GM12878 (cell line): ENCODE data around the gene SKIDA1. TPM values are rescaled to one million over a fixed set of nuclear protein-coding genes. Genes with fewer than 3 reads are reported as not detected.

Experiments
- ATAC-seq: fragments of 200-7000 bp; cut with Tn5 transposase; 3 replicates; pipeline ENCODE4 v1.9.1; 2020; ENCODE audit warnings: mild to moderate bottlenecking, moderate library complexity
- BruUV-seq: library from RNA; stranded (reverse); fragments of 400-500 nt; replicated peaks from 2 replicates; lab custom pipeline; 2021; lab: Mats Ljungman, UMichigan
- CTCF ChIA-PET: fragments of 300-600 bp; sonication (Branson Sonifier 250); formaldehyde crosslinking; extraction: SDS; loops from one replicate; lab custom pipeline; 2021; ENCODE audit warnings: inconsistent platforms; lab: Yijun Ruan, JAX
- POLR2A ChIA-PET: fragments of 350-600 bp; formaldehyde crosslinking; extraction: SDS; loops from one replicate; lab custom pipeline; 2021; ENCODE audit warnings: inconsistent platforms; lab: Charles Lee
- RAD21 ChIA-PET: fragments of 300-600 bp; sonication (Branson Sonifier 250); formaldehyde crosslinking; loops from one replicate; lab custom pipeline; 2023; ENCODE audit warnings: antibody characterized with exemption; ENCODE audit not compliant: unreplicated experiment; lab: Charles Lee
- SMC1A ChIA-PET: fragments of 300-600 bp; sonication (Branson Sonifier 250); formaldehyde crosslinking; loops from one replicate; lab custom pipeline; 2023; ENCODE audit not compliant: unreplicated experiment, uncharacterized antibody; lab: Charles Lee
- DNase-seq: peaks from one replicate; pipeline ENCODE4 v3.0.0-alpha.2; 2011; ENCODE audit warnings: low read depth, low spot score
- FAIRE-seq: peaks from 3 replicates; lab custom pipeline; 2011; peaks lifted over from hg19 to GRCh38; lab: Jason Lieb, UNC
- H2AFZ ChIP-seq: 2 replicates; pipeline ENCODE4 v1.6.0; 2011; ENCODE audit warnings: low read depth, low read length, control low read depth; ENCODE audit not compliant: control insufficient read depth
- H3K27ac ChIP-seq: 2 replicates; pipeline ENCODE4 v1.5.1; 2011; ENCODE audit warnings: control low read depth; ENCODE audit not compliant: control insufficient read depth, insufficient read depth
- H3K27me3 ChIP-seq, 2 experiments: replicated peaks in 1 of 2; 2 replicates each; pipeline versions ENCODE4 v1.6.0 to v1.6.1; 2011; ENCODE audit warnings: low read length in 1 of 2; ENCODE audit not compliant: control insufficient read depth in 2 of 2, insufficient read depth in 2 of 2
- H3K36me3 ChIP-seq, 2 experiments: 2 replicates each; pipeline ENCODE4 v1.5.1; 2011; ENCODE audit warnings: low read length in 1 of 2; ENCODE audit not compliant: control insufficient read depth in 2 of 2, insufficient read depth in 2 of 2
- H3K4me1 ChIP-seq: 2 replicates; pipeline ENCODE4 v1.6.1; 2011; ENCODE audit warnings: mild to moderate bottlenecking, low read length, moderate library complexity, mixed read lengths; ENCODE audit not compliant: control insufficient read depth, insufficient read depth
- H3K4me2 ChIP-seq: 2 replicates; pipeline ENCODE4 v1.6.0; 2011; ENCODE audit warnings: control low read depth; ENCODE audit not compliant: control insufficient read depth, insufficient read depth
- H3K4me3 ChIP-seq: fragments of 200-600 bp; sonication (generic); 2 replicates; pipeline ENCODE4 v1.5.1; 2016
- H3K79me2 ChIP-seq: 2 replicates; pipeline ENCODE4 v1.6.0; 2011; ENCODE audit warnings: low read length; ENCODE audit not compliant: control insufficient read depth, insufficient read depth
- H3K9ac ChIP-seq: 2 replicates; pipeline ENCODE4 v1.8.0; 2011; ENCODE audit warnings: low read length, control low read depth, mixed read lengths; ENCODE audit not compliant: control insufficient read depth, insufficient read depth
- H3K9me3 ChIP-seq: replicated peaks from 3 replicates; pipeline ENCODE4 v1.5.1; 2011; ENCODE audit warnings: mild to moderate bottlenecking, low read length; ENCODE audit not compliant: control insufficient read depth, insufficient read depth
- H4K20me1 ChIP-seq: 2 replicates; pipeline ENCODE4 v1.6.0; 2011; ENCODE audit not compliant: control insufficient read depth, insufficient read depth
- POLR2A ChIP-seq: IDR thresholded peaks from 2 replicates; pipeline ENCODE4 v1.6.1; 2011; ENCODE audit warnings: low read depth, mild to moderate bottlenecking, low read length
- SPI1 ChIP-seq: IDR thresholded peaks from 2 replicates; pipeline ENCODE4 v1.6.1; 2011; ENCODE audit warnings: low read depth, mild to moderate bottlenecking, low read length, moderate library complexity, borderline replicate concordance; ENCODE audit not compliant: insufficient read depth
- SREBF2 ChIP-seq: IDR thresholded peaks from 2 replicates; pipeline ENCODE4 v1.6.1; 2012; ENCODE audit warnings: mild to moderate bottlenecking, low read length
- SUZ12 ChIP-seq: fragments of 200-600 bp; sonication (generic); IDR thresholded peaks from one replicate; pipeline ENCODE4 v1.6.1; 2018; ENCODE audit warnings: antibody characterized with exemption, mild to moderate bottlenecking; ENCODE audit not compliant: unreplicated experiment
- WGBS: methylation state at CpG from one replicate; pipeline ENCODE4 v1.1.6; 2016; ENCODE audit warnings: low lambda C conversion rate; ENCODE audit not compliant: insufficient replicate concordance, insufficient coverage; ENCODE audit errors: missing lambda C conversion rate; 5-methylcytosine and 5-hydroxymethylcytosine counted together
- in situ Hi-C: fragments of 300-500 bp; cut with MboI; formaldehyde crosslinking; loops from 9 replicates; pipeline ENCODE4 v1.14.3; 2018; ENCODE audit warnings: mixed read lengths
- intact Hi-C: fragments of 100-400 bp; cut with micrococcal nuclease; formaldehyde crosslinking; loops from one replicate; pipeline ENCODE4 v1.14.2; 2022; ENCODE audit not compliant: unreplicated experiment
- polyA plus RNA-seq, 11 experiments: library from polyadenylated mRNA; depleted of rRNA in 4 of 11; unstranded in 6 of 11; stranded (reverse) in 5 of 11; fragments of >200 nt; fragmentation: Nextera tagmentation in 4 of 11; fragmentation: Illumina TruSeq in 1 of 11; extraction: Ambion mirVana in 4 of 11; extraction: Trizol in 1 of 11; gene quantifications; 1 replicate in 1 of 11; 2 replicates in 10 of 11; pipeline versions ENCODE4 v1.2.1 to v1.2.3, GENCODE V29; 2011 to 2016; ENCODE audit warnings: inconsistent platforms in 2 of 11, missing spikeins in 2 of 11, low read depth in 1 of 11
- total RNA-seq, 4 experiments: library from RNA; depleted of rRNA in 3 of 4; stranded (reverse); fragments of >200 nt in 3 of 4; fragmentation: Illumina TruSeq in 1 of 4; extraction: Trizol in 1 of 4; gene quantifications; 2 replicates each; pipeline versions ENCODE4 v1.2.1 to v1.2.3, GENCODE V29; 2013 to 2021
- TF ChIP-seq, protein P1 (sequence below): IDR thresholded peaks from 2 replicates; pipeline ENCODE4 v1.6.1; 2011; ENCODE audit warnings: low read depth, low read length, improper control_type of control experiment, borderline replicate concordance
- TF ChIP-seq, protein P2 (sequence below): IDR thresholded peaks from 2 replicates; pipeline ENCODE4 v1.6.1; 2012; ENCODE audit warnings: mild to moderate bottlenecking, low read depth, low read length
- TF ChIP-seq, protein P3 (sequence below): fragments of 450-650 bp; IDR thresholded peaks from 2 replicates; pipeline ENCODE4 v1.6.1; 2017; ENCODE audit warnings: mild to moderate bottlenecking, low read depth, inconsistent platforms; ENCODE audit not compliant: poor library complexity, severe bottlenecking
- TF ChIP-seq, protein P4 (sequence below): fragments of 450-650 bp; IDR thresholded peaks from 2 replicates; pipeline ENCODE4 v1.6.1; 2017; ENCODE audit warnings: mild to moderate bottlenecking, moderate library complexity

SKIDA1 gene
- total and polyA plus RNA-seq, 10 of the 15 experiments (the other 5 are each of a cell fraction or from before 2014, with no cell fraction given) = 0.05 to 0.90 (median 0.28) TPM

DNA sequence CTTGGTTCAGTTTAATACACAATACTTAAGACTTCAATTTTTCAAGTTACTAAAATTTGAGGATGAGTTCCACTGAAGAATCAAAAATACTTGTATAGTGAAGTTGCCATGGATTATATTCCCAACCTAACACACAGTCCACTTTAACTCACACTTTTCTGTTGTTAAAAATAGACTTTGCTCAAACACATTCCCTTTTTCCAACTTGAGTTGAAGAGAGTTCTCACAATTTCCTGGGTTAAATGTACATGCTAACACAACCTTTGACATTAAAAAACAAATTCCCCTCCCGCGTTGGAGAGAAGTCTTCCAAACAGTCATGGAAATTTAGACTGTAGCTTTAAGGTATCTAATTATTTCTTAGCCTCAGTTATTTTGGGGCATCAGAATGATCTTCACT, 27.1 kb downstream of the SKIDA1 start:
- in situ Hi-C loops (loop anchor here (5.0 to 25.0 kb wide), 3 partner anchors 211 to 1514 kb away; no protein-coding TSS in a partner anchor), intact Hi-C loops (loop anchor here (5.0 to 10.0 kb wide), 2 partner anchors 454 to 816 kb away; partner anchors contain the start of gene COMMD3)
- no peak overlapping the region for H3K9ac ChIP-seq
- H3K4me1 ChIP-seq = peaks cover 20% of the 10 kb centered on the region
- RAD21 ChIA-PET = interaction anchor here (0.7 to 3.3 kb wide), 2 partner anchors 226 to 234 kb away, joined by 3 to 16 read pairs; no protein-coding TSS in a partner anchor
- no peak for DNase-seq
- BruUV-seq = no TSS peak
- WGBS = 100% methylated on average over 2 of the region's 2 CpGs
- H3K27me3 ChIP-seq = peaks cover 5 to 23% of the 10 kb centered on the region in 2 experiments
- no peak for FAIRE-seq
- H3K79me2 ChIP-seq = no peaks in the 10 kb centered on the region
- no peak overlapping the region for H3K27ac ChIP-seq
- TF ChIP-seq SUZ12 = no peak
- no peak for TF ChIP-seq SPI1
- TF ChIP-seq, protein P1, sequence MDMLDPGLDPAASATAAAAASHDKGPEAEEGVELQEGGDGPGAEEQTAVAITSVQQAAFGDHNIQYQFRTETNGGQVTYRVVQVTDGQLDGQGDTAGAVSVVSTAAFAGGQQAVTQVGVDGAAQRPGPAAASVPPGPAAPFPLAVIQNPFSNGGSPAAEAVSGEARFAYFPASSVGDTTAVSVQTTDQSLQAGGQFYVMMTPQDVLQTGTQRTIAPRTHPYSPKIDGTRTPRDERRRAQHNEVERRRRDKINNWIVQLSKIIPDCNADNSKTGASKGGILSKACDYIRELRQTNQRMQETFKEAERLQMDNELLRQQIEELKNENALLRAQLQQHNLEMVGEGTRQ = no peak
- TF ChIP-seq, protein P2, sequence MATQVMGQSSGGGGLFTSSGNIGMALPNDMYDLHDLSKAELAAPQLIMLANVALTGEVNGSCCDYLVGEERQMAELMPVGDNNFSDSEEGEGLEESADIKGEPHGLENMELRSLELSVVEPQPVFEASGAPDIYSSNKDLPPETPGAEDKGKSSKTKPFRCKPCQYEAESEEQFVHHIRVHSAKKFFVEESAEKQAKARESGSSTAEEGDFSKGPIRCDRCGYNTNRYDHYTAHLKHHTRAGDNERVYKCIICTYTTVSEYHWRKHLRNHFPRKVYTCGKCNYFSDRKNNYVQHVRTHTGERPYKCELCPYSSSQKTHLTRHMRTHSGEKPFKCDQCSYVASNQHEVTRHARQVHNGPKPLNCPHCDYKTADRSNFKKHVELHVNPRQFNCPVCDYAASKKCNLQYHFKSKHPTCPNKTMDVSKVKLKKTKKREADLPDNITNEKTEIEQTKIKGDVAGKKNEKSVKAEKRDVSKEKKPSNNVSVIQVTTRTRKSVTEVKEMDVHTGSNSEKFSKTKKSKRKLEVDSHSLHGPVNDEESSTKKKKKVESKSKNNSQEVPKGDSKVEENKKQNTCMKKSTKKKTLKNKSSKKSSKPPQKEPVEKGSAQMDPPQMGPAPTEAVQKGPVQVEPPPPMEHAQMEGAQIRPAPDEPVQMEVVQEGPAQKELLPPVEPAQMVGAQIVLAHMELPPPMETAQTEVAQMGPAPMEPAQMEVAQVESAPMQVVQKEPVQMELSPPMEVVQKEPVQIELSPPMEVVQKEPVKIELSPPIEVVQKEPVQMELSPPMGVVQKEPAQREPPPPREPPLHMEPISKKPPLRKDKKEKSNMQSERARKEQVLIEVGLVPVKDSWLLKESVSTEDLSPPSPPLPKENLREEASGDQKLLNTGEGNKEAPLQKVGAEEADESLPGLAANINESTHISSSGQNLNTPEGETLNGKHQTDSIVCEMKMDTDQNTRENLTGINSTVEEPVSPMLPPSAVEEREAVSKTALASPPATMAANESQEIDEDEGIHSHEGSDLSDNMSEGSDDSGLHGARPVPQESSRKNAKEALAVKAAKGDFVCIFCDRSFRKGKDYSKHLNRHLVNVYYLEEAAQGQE = no peak
- TF ChIP-seq, protein P3, sequence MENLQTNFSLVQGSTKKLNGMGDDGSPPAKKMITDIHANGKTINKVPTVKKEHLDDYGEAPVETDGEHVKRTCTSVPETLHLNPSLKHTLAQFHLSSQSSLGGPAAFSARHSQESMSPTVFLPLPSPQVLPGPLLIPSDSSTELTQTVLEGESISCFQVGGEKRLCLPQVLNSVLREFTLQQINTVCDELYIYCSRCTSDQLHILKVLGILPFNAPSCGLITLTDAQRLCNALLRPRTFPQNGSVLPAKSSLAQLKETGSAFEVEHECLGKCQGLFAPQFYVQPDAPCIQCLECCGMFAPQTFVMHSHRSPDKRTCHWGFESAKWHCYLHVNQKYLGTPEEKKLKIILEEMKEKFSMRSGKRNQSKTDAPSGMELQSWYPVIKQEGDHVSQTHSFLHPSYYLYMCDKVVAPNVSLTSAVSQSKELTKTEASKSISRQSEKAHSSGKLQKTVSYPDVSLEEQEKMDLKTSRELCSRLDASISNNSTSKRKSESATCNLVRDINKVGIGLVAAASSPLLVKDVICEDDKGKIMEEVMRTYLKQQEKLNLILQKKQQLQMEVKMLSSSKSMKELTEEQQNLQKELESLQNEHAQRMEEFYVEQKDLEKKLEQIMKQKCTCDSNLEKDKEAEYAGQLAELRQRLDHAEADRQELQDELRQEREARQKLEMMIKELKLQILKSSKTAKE = no peak
- TF ChIP-seq POLR2A = no peak
- no peak for TF ChIP-seq SREBF2
- TF ChIP-seq, protein P4, sequence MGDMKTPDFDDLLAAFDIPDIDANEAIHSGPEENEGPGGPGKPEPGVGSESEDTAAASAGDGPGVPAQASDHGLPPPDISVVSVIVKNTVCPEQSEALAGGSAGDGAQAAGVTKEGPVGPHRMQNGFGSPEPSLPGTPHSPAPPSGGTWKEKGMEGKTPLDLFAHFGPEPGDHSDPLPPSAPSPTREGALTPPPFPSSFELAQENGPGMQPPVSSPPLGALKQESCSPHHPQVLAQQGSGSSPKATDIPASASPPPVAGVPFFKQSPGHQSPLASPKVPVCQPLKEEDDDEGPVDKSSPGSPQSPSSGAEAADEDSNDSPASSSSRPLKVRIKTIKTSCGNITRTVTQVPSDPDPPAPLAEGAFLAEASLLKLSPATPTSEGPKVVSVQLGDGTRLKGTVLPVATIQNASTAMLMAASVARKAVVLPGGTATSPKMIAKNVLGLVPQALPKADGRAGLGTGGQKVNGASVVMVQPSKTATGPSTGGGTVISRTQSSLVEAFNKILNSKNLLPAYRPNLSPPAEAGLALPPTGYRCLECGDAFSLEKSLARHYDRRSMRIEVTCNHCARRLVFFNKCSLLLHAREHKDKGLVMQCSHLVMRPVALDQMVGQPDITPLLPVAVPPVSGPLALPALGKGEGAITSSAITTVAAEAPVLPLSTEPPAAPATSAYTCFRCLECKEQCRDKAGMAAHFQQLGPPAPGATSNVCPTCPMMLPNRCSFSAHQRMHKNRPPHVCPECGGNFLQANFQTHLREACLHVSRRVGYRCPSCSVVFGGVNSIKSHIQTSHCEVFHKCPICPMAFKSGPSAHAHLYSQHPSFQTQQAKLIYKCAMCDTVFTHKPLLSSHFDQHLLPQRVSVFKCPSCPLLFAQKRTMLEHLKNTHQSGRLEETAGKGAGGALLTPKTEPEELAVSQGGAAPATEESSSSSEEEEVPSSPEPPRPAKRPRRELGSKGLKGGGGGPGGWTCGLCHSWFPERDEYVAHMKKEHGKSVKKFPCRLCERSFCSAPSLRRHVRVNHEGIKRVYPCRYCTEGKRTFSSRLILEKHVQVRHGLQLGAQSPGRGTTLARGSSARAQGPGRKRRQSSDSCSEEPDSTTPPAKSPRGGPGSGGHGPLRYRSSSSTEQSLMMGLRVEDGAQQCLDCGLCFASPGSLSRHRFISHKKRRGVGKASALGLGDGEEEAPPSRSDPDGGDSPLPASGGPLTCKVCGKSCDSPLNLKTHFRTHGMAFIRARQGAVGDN = no peak
- POLR2A ChIA-PET = no interaction called here
- CTCF ChIA-PET = interaction anchor here (0.7 to 5.6 kb wide), 3 partner anchors 11 to 234 kb away, joined by 3 to 66 read pairs (median 4); no protein-coding TSS in a partner anchor
- no peak overlapping the region for H3K4me3 ChIP-seq
- ATAC-seq = no peak
- SMC1A ChIA-PET = interaction anchor here (1.1 to 3.4 kb wide), 4 partner anchors 18 to 235 kb away, joined by 3 to 19 read pairs (median 4); no protein-coding TSS in a partner anchor
- H3K4me2 ChIP-seq = no peak overlapping the region
- no peaks in the 10 kb centered on the region for H3K36me3 ChIP-seq
- H3K9me3 ChIP-seq = no peaks in the 10 kb centered on the region
- no peak overlapping the region for H2AFZ ChIP-seq
- no peaks in the 10 kb centered on the region for H4K20me1 ChIP-seq
